ENCODE measurements around the gene EXOC4. TPM values are rescaled to one million over a fixed set of nuclear protein-coding genes. Genes with fewer than 3 reads are reported as not detected.

Gene EXOC4
- total RNA-seq, 3 donors from 2014 or later: 63.9 to 90.2 (median 89.5) TPM

DNA sequence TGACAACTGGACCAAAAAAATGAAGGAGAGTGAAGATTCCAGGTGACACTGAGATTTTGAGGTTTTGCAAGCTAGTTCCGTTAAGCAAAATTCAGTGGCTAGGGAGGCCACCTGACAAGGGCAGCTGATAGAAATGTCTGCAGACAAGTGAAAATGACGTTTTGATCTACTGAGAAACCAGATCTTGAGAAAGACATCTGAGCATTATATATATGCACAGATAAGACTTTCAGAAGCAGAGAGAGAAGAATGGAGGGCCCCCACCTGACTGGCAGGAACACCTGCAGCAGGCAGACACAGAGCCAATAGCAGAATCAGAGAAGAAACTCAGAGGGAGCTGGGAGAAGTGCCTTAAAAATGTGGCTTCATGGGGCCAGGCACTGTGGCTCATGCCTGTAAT is 798.1 kb downstream of the EXOC4 start:
- Histone ChIP-seq H3K4me1 (ENCODE audit: low read depth) (no peaks in the 10 kb centered on the region), H3K36me3 (ENCODE audit: low read depth) (no peaks in the 10 kb centered on the region), H3K9me3 (no peaks in the 10 kb centered on the region), H3K4me3 (no peak overlapping the region)
- intact Hi-C loops (cut with DNase I, micrococcal nuclease): no loop called here
- TF ChIP-seq, protein P1, sequence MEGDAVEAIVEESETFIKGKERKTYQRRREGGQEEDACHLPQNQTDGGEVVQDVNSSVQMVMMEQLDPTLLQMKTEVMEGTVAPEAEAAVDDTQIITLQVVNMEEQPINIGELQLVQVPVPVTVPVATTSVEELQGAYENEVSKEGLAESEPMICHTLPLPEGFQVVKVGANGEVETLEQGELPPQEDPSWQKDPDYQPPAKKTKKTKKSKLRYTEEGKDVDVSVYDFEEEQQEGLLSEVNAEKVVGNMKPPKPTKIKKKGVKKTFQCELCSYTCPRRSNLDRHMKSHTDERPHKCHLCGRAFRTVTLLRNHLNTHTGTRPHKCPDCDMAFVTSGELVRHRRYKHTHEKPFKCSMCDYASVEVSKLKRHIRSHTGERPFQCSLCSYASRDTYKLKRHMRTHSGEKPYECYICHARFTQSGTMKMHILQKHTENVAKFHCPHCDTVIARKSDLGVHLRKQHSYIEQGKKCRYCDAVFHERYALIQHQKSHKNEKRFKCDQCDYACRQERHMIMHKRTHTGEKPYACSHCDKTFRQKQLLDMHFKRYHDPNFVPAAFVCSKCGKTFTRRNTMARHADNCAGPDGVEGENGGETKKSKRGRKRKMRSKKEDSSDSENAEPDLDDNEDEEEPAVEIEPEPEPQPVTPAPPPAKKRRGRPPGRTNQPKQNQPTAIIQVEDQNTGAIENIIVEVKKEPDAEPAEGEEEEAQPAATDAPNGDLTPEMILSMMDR (IDR thresholded peaks at IDR 0.05): no peak
- ATAC-seq: no peak
- peak in 1 of 3 donors; percentile 4 for DNase-seq

DNA sequence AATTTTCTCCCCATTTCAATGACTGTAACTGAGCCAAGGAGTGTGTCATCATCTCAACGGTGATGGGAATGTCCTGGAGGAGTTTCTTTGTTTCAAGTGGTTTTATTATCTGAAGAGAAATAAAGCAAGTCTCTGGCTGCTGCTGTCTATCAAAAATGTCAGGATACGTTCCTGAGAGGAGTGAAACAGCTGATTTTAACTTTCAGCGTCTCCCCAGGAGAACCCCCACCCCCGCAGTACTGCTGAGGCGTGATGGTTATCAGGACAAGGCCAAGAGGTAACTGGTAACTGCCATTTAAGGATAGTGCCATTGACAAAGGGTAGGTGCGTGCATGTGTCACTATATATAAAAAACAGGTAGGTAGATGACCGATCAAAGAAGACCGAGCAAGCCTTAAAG is 803.9 kb downstream of the EXOC4 start:
- intact Hi-C loops (cut with DNase I, micrococcal nuclease): no loop called here
- TF ChIP-seq, protein P1 (IDR thresholded peaks at IDR 0.05): no peak
- Histone ChIP-seq H3K9me3 (no peaks in the 10 kb centered on the region), H3K36me3 (ENCODE audit: low read depth) (no peaks in the 10 kb centered on the region), H3K4me3 (no peak overlapping the region), H3K4me1 (ENCODE audit: low read depth) (no peaks in the 10 kb centered on the region)
- ATAC-seq (no peak), DNase-seq (no peak)

DNA sequence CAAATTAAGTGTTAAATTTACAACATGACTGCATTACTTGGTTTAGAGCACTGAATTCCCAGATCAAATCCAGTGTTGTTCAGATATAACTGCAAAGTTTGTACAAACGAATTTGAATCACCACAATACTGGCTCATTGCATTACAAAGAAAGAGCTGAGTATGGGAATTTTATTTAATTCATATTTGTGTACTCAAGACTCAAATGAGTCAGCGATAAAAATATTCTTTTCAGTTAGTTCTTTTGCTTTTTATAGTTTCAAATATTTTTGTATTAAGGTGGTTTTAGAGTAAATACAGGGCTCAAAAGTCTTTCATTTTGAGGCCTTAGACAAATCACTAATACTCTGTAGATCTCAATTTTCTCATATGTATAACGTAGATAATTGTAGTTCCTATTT is 805.6 kb downstream of the EXOC4 start:
- Histone ChIP-seq H3K36me3 (ENCODE audit: low read depth) (no peaks in the 10 kb centered on the region), H3K9me3 (no peaks in the 10 kb centered on the region), H3K4me3 (no peak overlapping the region), H3K4me1 (ENCODE audit: low read depth) (no peaks in the 10 kb centered on the region)
- TF ChIP-seq, protein P1 (IDR thresholded peaks at IDR 0.05): no peak
- intact Hi-C loops (cut with DNase I, micrococcal nuclease): no loop called here
- ATAC-seq (no peak), DNase-seq (no peak)

DNA sequence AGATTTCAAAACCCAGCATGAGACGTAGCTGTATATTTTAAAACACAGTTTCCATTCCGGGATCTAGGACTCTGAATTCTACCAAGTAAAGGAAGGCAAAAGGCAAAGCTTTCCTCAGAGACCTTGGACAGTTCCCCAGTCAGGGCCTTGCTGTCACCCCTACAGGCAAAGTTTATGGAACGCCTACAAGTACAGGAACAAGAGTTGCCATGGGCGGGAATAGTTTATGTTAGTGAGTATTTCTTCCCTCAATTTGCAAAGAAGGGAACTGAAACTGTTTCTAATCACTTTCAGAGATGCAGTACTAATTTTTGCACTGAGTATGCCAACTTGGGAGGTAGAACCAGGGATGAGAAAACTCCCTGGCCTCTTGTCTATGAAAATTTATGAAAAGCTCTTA is 806.1 kb downstream of the EXOC4 start:
- TF ChIP-seq, protein P1 (IDR thresholded peaks at IDR 0.05): no peak
- H3K36me3 ChIP-seq (ENCODE audit: low read depth): no peaks in the 10 kb centered on the region
- no peak overlapping the region for H3K4me3 ChIP-seq
- no peaks in the 10 kb centered on the region for H3K4me1 ChIP-seq (ENCODE audit: low read depth)
- H3K9me3 ChIP-seq: no peaks in the 10 kb centered on the region
- ATAC-seq (no peak), DNase-seq (no peak)
- intact Hi-C loops (cut with DNase I, micrococcal nuclease): no loop called here

DNA sequence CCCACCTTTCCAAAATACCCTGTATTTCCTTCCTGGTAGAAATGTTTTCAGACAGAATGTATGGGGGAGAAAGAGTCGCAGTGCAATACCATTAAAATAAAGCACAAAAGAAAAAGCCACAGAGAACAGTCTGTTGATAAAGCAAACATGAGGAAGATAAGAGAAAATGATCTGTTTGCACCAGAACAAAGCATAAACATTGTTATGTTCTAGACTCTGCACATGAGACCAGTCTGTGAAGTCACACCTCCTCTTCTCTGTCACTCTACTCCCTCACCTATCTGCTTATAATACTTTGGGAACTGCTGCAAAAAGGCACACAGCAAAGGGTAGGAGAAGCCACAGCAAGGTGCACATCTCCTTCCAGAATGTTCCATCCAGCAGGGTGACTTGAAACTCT is 807.0 kb downstream of the EXOC4 start:
- TF ChIP-seq, protein P1 (IDR thresholded peaks at IDR 0.05): no peak
- intact Hi-C loops (cut with DNase I, micrococcal nuclease): no loop called here
- no peaks in the 10 kb centered on the region for H3K9me3 ChIP-seq
- no peak for DNase-seq
- no peaks in the 10 kb centered on the region for H3K4me1 ChIP-seq (ENCODE audit: low read depth)
- H3K4me3 ChIP-seq: no peak overlapping the region
- H3K36me3 ChIP-seq (ENCODE audit: low read depth): no peaks in the 10 kb centered on the region
- ATAC-seq: no peak

DNA sequence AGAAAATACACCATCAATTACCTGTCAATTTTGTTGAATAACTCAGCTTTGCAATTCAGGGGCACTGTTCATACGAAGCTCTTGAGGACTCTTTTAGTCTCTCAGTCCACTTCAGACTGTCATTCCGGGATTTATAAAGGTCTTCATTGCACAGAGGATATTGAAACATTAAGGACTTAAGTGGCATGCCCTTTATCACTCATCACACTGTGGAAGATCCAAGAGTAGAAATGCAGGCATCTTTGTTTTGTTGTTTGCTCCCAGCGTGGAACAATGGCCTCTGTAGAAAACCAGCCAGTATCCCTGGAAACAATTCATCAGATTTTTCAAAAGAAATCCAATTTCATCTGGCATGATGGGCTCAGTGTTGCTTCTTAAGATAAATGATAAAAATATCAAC is 808.0 kb downstream of the EXOC4 start:
- H3K9me3 ChIP-seq: no peaks in the 10 kb centered on the region
- ATAC-seq (no peak), DNase-seq (no peak)
- TF ChIP-seq, protein P1 (IDR thresholded peaks at IDR 0.05): no peak
- H3K4me3 ChIP-seq: no peak overlapping the region
- intact Hi-C loops (cut with DNase I, micrococcal nuclease): no loop called here
- H3K36me3 ChIP-seq (ENCODE audit: low read depth): no peaks in the 10 kb centered on the region
- no peaks in the 10 kb centered on the region for H3K4me1 ChIP-seq (ENCODE audit: low read depth)

Measured in mucosa of descending colon (tissue), 3 donors.